ENCODE data around the gene ATP11A.
A peak's percentile ranks its signal among the peaks of the same experiment; 100 is the strongest.

The ATP11A gene

GRCh38 chr13:112890316-112891145 lies 200.7 kb downstream of the ATP11A start:
- H3K36me3 Mint-ChIP-seq, result no peaks in the 10 kb centered on the region
- no peak overlapping the region for H3K4me3 Mint-ChIP-seq
- no peaks in the 10 kb centered on the region for H3K9me3 Mint-ChIP-seq
- no peaks in the 10 kb centered on the region for H3K27me3 Mint-ChIP-seq
- peaks cover 9% of the 10 kb centered on the region for H3K4me1 Mint-ChIP-seq
- no peak overlapping the region for H3K27ac Mint-ChIP-seq

GRCh38 chr13:112891477-112892401 lies 201.9 kb downstream of the ATP11A start:
- Mint-ChIP-seq H3K36me3 (no peaks in the 10 kb centered on the region), H3K27me3 (no peaks in the 10 kb centered on the region), H3K4me1 (peaks cover 9% of the 10 kb centered on the region), H3K9me3 (no peaks in the 10 kb centered on the region), H3K27ac (no peak overlapping the region), H3K4me3 (no peak overlapping the region)

- H3K9me3 Mint-ChIP-seq, result no peaks in the 10 kb centered on the region
- H3K4me1 Mint-ChIP-seq, result peaks cover 9% of the 10 kb centered on the region
- H3K36me3 Mint-ChIP-seq, result no peaks in the 10 kb centered on the region
- H3K27ac Mint-ChIP-seq, result peak overlapping the region; percentile 4
- no peak overlapping the region for H3K4me3 Mint-ChIP-seq
- no peaks in the 10 kb centered on the region for H3K27me3 Mint-ChIP-seq
These were observed 202.8 kb downstream of the ATP11A start for GRCh38 chr13:112892426-112893206.

- Mint-ChIP-seq H3K4me1 (peaks cover 9% of the 10 kb centered on the region), H3K27me3 (no peaks in the 10 kb centered on the region), H3K9me3 (no peaks in the 10 kb centered on the region), H3K36me3 (no peaks in the 10 kb centered on the region), H3K4me3 (no peak overlapping the region), H3K27ac (peak overlapping the region; percentile 4)
These were observed 203.3 kb downstream of the ATP11A start for GRCh38 chr13:112893207-112893569.

GRCh38 chr13:112893570-112894422 lies 204.0 kb downstream of the ATP11A start:
- no peaks in the 10 kb centered on the region for H3K27me3 Mint-ChIP-seq
- H3K36me3 Mint-ChIP-seq, result no peaks in the 10 kb centered on the region
- H3K4me3 Mint-ChIP-seq, result no peak overlapping the region
- H3K27ac Mint-ChIP-seq, result no peak overlapping the region
- peaks cover 9% of the 10 kb centered on the region for H3K4me1 Mint-ChIP-seq
- H3K9me3 Mint-ChIP-seq, result no peaks in the 10 kb centered on the region

- Mint-ChIP-seq H3K4me1 (peaks cover 9% of the 10 kb centered on the region), H3K27me3 (no peaks in the 10 kb centered on the region), H3K9me3 (no peaks in the 10 kb centered on the region), H3K36me3 (no peaks in the 10 kb centered on the region), H3K27ac (no peak overlapping the region), H3K4me3 (no peak overlapping the region)
These were observed 204.5 kb downstream of the ATP11A start for GRCh38 chr13:112894423-112894672.

- no peak overlapping the region for H3K27ac Mint-ChIP-seq
- no peaks in the 10 kb centered on the region for H3K36me3 Mint-ChIP-seq
- peak overlapping the region; percentile 26 for H3K4me3 Mint-ChIP-seq
- peaks cover 9% of the 10 kb centered on the region for H3K4me1 Mint-ChIP-seq
- no peaks in the 10 kb centered on the region for H3K9me3 Mint-ChIP-seq
- peaks cover under 1% of the 10 kb centered on the region for H3K27me3 Mint-ChIP-seq
These were observed 205.0 kb downstream of the ATP11A start for GRCh38 chr13:112894673-112895481.

- Mint-ChIP-seq H3K9me3 (no peaks in the 10 kb centered on the region), H3K4me3 (no peak overlapping the region), H3K27ac (no peak overlapping the region), H3K27me3 (peaks cover 1% of the 10 kb centered on the region), H3K36me3 (no peaks in the 10 kb centered on the region), H3K4me1 (peaks cover 9% of the 10 kb centered on the region)
These were observed 206.0 kb downstream of the ATP11A start for GRCh38 chr13:112895521-112896465.

- peaks cover 1% of the 10 kb centered on the region for H3K27me3 Mint-ChIP-seq
- H3K27ac Mint-ChIP-seq, result no peak overlapping the region
- no peak overlapping the region for H3K4me3 Mint-ChIP-seq
These were observed 207.1 kb downstream of the ATP11A start for GRCh38 chr13:112896736-112897602.

GRCh38 chr13:112897603-112897955 lies 207.7 kb downstream of the ATP11A start:
- H3K27me3 Mint-ChIP-seq, result peaks cover 1% of the 10 kb centered on the region
- peak overlapping the region; percentile 41 for H3K27ac Mint-ChIP-seq
- no peaks in the 10 kb centered on the region for H3K36me3 Mint-ChIP-seq
- H3K9me3 Mint-ChIP-seq, result no peaks in the 10 kb centered on the region
- peaks cover 9% of the 10 kb centered on the region for H3K4me1 Mint-ChIP-seq
- H3K4me3 Mint-ChIP-seq, result no peak overlapping the region

More at GRCh38 chr13:112896736-112897602, 207.1 kb downstream of the ATP11A start:
- no peaks in the 10 kb centered on the region for H3K9me3 Mint-ChIP-seq
- H3K36me3 Mint-ChIP-seq, result no peaks in the 10 kb centered on the region
- peaks cover 9% of the 10 kb centered on the region for H3K4me1 Mint-ChIP-seq

GRCh38 chr13:112897956-112898620 lies 208.2 kb downstream of the ATP11A start:
- Mint-ChIP-seq H3K27me3 (peaks cover 1% of the 10 kb centered on the region), H3K27ac (no peak overlapping the region), H3K9me3 (no peaks in the 10 kb centered on the region), H3K4me1 (peaks cover 5% of the 10 kb centered on the region), H3K4me3 (no peak overlapping the region), H3K36me3 (no peaks in the 10 kb centered on the region)

- H3K9me3 Mint-ChIP-seq, result no peaks in the 10 kb centered on the region
- H3K4me3 Mint-ChIP-seq, result no peak overlapping the region
- H3K4me1 Mint-ChIP-seq, result no peaks in the 10 kb centered on the region
- H3K27me3 Mint-ChIP-seq, result peaks cover 1% of the 10 kb centered on the region
- H3K36me3 Mint-ChIP-seq, result no peaks in the 10 kb centered on the region
- H3K27ac Mint-ChIP-seq, result no peak overlapping the region
These were observed 208.9 kb downstream of the ATP11A start for GRCh38 chr13:112898621-112899280.
